A549 (cell line): ENCODE results near the gene CEBPE.

ENCODE experiments used
- CEBPB ChIP-seq, 2 experiments: fragments of >200 bp in 1 of 2; sonication (Bioruptor Twin) in 1 of 2; formaldehyde crosslinking in 1 of 2; IDR thresholded peaks; 2 replicates each; pipeline ENCODE4 v1.6.1; 2012 to 2016
- CHD4 ChIP-seq: fragments of 200-600 bp; sonication (generic); IDR thresholded peaks from 2 replicates; pipeline ENCODE4 v1.6.1; 2016; ENCODE audit warnings: antibody characterized with exemption, mild to moderate bottlenecking, borderline replicate concordance
- CTCF ChIP-seq: fragments of >200 bp; sonication (Bioruptor Twin); formaldehyde crosslinking; IDR thresholded peaks from 3 replicates; pipeline ENCODE4 v1.5.1; 2016
- EP300 ChIP-seq, 2 experiments: fragments of >200 bp; sonication (Bioruptor Twin); formaldehyde crosslinking; IDR thresholded peaks; 2 replicates in 1 of 2; 3 replicates in 1 of 2; pipeline ENCODE4 v1.6.1; 2016 to 2017
- HDAC2 ChIP-seq: fragments of 200-600 bp; sonication (generic); IDR thresholded peaks from 2 replicates; pipeline ENCODE4 v1.6.1; 2016
- MAX ChIP-seq: IDR thresholded peaks from 2 replicates; pipeline ENCODE4 v1.6.1; 2012
- POLR2AphosphoS2 ChIP-seq: conservative IDR thresholded peaks from 2 replicates; pipeline ENCODE4 v1.6.1; 2012; ENCODE audit warnings: low read length, improper control_type of control experiment, inconsistent platforms
- RAD21 ChIP-seq, 2 experiments: fragments of >200 bp in 1 of 2; sonication (Bioruptor Twin) in 1 of 2; formaldehyde crosslinking in 1 of 2; IDR thresholded peaks in 1 of 2; conservative IDR thresholded peaks in 1 of 2; 2 replicates in 1 of 2; 3 replicates in 1 of 2; pipeline ENCODE4 v1.6.1; 2012 to 2018; ENCODE audit warnings: inconsistent platforms in 1 of 2
- RCOR1 ChIP-seq: fragments of 150-350 bp; IDR thresholded peaks from 2 replicates; pipeline ENCODE4 v1.6.1; 2014; ENCODE audit warnings: antibody characterized with exemption, low read length, low read depth

GRCh38 chr14:23158779-23159178 is 39.7 kb upstream of the CEBPE start:
- no peak for TF ChIP-seq CTCF
- TF ChIP-seq EP300 (IDR thresholded peaks at IDR 0.05), result no peak
- no peak for TF ChIP-seq RCOR1
- TF ChIP-seq POLR2AphosphoS2, result no peak
- no peak for TF ChIP-seq MAX
- TF ChIP-seq CHD4, result no peak
- no peak for TF ChIP-seq CEBPB (IDR thresholded peaks at IDR 0.05)
- TF ChIP-seq RAD21 (conservative IDR thresholded peaks at IDR 0.05 in 1 of 2, IDR thresholded peaks at IDR 0.05 in 1 of 2), result no peak
- no peak for TF ChIP-seq HDAC2
